DMS53 treated with DMSO at 0.1 percent for 48 hours (cell line): ENCODE data around the gene PSMA5.
"Not testable (repeated sequence)": the region's sequence is repeated elsewhere in the genome, so short reads cannot be mapped to it uniquely, and the experiment has no call there.

Experiments
- DNase-seq: peaks from one replicate; lab custom pipeline; 2025; ENCODE audit not compliant: unreplicated experiment; lab: John Stamatoyannopoulos, UW

The PSMA5 gene

DNA sequence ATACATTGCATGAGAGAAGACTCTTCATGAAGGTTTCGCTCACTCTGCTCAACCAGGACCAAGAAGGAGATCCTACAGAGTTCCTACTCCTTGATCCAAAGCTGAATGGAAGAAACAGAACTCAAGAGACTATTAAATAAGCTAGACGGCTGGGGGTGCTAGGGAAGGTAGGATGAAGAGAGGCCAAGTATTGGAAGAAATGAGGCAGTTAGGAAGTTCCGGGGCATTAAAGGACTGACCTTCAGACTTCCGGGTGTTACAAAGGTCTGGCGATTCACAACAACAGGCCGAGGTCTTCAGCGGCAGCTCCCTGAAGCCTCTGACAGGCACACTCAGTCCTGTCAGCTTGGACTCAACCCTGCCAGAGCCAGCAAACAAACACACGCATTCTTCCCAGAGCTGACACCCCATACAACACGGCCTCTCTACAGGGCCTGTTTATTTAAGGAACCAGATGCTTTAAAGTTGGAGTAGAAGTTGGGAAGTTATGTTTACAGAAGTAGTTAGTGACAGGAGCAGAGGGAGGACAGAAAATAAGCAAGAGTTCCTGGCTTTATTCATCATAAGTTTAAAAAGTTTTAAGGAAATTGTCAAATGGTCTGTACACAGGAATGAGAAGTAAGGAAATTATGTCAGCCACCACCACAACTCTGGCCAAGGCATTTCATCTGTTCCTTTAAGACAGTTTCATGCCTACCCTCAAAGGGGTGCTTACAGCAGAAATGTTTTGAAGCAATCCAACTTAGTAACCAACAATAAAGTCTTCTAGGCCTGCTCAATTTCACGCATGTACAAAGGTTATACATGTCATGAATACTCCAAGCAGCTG lies 33.2 kb downstream of the PSMA5 start:
- DNase-seq = peak; percentile 20

DNA sequence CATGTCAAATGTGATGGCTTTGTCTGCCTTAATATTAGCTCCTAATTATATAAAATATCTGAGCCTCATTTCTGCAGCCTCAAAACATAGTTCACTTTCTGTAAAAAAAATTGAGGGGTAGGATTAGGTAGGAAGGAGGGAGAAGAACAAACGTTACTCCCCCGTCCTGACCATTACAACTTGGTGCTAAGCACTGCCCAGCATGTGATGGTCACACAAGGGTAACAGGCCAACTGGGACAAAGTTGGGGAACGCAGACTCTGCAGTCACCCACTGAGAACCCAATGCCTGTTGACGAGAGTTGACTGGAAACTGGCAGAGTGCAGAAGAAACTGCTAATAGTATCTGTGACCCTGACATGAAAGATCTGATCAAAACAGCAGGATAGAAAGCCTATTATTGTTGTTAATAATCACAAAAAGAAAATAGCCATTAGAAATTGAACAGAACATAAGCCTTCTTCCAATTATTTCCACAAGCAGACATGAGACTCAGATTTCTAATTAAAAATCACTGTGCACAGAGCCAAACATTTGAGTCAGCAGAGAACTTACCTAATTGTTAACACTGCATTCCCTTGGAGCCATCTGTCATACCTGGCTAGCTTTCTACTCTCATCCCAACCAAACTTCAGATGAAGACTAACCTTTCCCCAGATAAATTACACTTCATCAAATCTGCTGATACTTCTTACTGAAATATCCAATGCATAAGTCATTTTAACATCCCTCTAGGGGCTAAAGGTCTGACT lies 34.0 kb downstream of the PSMA5 start:
- DNase-seq = no peak

DNA sequence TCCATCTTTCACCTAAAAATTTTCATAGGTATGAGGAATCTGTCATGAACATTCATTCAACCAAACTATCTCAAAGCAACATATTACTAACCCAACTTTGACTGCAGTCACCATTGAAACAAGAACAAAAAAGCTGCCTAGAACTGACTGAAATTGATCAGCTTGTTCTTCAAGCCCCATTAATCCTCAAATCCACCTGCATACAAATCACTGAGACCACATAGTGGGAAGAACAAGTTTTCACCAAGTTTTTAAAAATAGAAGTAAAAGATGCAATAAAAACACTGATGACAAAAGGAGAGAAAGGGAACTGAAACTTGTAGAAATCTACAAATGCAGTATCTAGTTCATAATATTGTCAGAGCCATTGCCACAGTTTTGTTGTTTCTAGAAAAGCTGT lies 34.6 kb downstream of the PSMA5 start:
- no peak for DNase-seq

DNA sequence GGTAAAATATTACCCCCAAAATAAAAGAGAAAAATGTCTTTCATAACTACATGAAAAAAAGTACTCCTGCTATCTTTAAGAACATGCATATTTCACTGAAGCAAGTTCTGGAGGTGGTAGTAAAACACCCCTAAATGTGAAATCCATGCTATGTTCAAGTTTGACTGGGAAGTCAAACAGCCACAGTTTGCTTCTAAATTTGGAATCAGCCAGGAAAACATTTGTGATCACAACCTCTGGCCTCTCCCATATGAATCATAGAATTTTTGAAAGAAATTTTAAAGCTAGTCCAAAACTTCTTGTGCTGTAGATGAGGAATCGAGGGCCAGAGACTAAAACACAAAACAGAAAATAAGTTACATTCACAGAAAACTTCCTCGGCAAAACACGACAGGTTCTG lies 35.1 kb downstream of the PSMA5 start:
- no peak for DNase-seq

DNA sequence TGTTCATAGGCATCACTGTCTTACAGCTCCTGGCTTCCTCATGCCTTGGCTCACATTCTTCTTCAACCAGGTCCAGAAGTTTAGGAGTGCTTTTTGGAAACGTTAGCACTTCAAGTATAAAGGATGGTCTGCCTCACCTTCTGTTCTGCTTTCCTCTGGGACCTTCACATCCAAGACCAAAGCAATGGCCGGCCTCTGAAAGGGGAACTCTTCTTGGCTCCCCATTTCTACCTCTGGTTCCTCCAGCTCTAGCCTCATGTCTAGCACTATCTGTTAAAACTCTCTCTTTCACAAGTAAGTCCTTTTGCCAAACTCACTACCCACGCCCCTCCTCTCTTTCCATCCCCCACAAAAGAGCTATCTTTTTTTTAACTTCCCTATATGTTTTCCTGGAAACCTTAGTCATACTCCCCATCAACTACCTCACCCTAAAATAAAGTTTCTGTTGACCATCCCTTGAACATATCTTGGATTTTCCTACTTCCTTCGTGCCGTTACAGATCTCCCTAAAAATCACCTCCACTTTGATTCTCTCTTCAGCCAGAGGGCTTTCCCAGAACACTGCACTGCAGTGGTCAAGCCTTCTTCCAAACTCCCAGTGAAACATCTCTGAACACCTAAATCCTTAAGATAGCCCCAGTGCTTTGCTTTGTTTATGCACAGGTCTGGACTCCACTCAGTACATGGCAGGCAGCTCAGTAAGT lies 36.5 kb downstream of the PSMA5 start:
- DNase-seq = no peak

DNA sequence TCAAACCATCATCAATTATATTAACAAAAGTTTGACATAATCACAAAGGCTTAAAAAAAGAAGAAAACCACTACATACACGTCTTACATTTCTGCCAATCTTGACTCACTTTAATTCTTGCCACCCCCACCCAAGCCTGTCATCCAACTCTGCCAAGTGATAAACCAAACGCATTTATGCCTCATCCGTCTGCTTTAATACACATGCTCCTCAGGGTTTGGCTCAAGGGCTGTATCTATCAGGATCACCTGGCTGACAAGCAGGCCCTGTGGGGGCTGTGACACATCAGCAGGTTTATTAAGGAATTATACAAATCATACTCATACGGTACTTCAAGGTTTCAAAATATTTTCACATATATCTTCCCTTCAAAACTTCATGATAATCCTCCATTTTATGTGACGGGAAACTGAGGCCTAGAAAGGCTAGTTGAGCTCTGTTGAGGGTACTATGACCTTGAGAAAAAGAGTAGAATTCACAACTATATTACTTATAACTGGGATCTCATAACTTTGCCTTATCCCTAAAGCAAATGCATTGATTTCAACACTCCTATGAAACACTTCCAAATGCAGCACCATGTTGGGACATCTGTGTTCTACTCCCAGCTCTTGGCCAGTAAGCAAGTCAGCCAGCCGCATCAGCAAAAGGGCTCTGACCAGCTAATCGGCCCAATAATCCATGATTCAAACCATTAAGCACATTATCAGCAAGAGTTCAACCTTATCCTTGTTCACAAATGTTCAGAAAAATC lies 37.2 kb downstream of the PSMA5 start:
- no peak for DNase-seq

DNA sequence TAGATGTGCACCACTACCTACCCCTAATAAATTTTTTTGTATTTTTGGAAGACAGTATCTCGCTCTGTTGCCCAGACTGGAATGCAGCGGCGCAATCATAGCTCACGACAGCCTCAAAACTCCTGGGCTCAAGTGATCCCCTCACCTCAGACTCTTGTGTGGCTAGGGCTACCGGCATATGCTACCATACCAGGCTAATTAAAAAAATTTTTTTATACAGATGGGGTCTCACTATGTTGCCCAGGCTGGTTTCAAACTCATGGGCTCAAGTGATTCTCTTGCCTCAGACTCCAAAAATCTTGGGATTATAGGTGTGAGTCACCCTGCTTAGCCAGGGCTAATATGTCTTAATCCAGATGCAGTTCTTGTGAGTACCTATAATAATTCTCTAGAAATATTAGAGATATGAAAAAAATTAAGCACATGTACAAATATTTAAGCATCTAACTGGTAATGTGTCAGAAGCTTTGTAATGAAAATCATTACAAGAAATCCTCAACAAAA lies 38.0 kb downstream of the PSMA5 start:
- DNase-seq = no peak

DNA sequence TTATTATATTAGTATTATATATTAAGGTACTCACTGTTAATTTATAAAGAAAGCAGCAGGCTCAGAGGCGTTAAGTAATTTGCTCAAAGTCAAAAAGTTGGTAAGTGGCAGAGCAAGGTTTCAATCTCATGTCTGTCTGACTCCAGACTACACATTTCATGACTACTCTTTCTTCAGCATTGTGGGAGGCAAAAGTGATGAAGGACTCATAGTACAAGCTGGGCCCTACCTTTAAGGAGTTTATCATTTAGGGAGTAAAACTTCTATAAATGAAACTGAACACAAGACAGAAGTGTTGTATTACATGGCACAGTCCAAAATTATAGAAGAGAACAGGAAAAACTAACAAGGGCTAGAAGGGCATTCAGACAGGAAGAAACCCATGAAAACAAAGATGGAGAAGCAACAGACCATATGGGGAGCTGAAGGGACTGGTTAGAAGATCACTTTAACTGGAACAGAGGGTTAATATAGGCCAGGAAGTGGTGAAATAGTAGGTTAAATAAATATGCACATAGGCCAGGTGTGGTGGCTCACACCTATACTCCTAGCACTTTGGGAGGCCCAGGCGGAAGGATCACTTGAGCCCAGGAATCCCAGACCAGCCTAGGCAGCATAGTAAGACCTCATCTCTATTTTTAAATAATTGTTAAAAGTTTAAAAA lies 40.1 kb downstream of the PSMA5 start:
- DNase-seq = no peak

DNA sequence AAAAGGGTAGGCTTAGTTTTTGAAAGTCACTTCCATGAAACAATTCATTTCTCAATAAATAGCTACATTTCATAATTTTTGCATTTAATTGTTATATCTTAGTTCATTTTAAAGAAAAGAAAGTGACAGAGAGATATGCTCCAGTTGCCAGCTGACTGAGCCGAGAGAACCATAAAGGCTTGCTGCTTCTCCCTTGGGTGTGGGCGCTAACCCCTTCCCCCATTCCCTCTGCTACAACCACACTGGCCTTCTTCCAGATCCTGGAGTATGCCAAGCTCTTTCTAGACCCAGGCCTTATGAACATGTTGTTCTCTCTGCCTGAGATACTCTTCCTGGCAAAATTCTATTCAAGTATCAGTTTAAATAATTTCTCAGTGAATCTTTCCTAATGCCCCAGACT lies 40.8 kb downstream of the PSMA5 start:
- DNase-seq = no peak

DNA sequence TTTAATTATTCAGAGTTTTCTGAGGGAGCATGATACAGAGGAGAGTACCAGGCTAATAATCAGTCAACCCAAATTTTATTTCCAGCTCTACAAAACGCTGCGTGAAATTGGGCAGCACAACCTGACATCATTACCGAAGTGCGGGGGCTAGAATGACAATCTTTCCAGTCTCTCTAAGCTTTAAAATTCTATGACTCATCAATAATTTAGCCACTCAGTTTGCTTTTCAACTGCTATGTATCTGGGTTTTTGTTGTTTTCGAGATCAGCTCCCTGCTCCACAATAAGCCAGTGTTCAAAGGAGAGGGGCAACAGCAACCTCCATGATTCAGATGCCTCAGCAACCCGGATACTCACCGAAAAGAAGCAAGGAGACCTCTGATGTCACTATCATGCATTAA lies 42.4 kb downstream of the PSMA5 start:
- DNase-seq = no peak

DNA sequence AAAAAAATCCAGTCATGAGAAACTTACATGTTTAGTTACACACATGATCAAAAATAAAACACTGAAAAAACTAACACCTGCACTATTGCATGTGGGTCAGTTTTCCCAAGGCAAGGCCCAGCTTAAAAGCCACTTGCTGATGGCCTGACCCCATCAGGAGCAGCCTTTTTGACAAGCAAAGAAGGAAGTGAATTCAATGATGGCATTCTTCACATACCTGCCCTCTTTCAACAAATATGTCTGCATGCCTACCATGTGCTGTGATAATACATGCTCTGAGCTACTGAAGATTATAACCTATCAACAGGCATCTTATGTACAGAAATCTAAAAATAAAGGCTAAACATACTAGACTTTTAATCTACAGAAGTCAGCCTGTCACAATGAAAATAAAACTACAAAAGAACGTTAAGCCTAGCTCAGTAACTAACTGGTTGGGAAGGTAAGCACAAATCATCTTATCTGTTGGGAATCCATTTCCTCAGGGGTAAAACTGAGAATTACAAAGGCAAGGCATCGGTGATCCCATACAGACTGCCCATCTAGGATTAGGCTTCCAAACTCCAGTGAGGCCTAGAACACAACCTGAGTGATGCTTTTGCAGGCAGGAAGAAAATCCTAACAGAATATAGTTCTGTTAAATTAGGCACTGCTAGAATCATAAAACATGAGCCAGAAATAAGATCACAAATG lies 43.0 kb downstream of the PSMA5 start:
- DNase-seq = no peak

DNA sequence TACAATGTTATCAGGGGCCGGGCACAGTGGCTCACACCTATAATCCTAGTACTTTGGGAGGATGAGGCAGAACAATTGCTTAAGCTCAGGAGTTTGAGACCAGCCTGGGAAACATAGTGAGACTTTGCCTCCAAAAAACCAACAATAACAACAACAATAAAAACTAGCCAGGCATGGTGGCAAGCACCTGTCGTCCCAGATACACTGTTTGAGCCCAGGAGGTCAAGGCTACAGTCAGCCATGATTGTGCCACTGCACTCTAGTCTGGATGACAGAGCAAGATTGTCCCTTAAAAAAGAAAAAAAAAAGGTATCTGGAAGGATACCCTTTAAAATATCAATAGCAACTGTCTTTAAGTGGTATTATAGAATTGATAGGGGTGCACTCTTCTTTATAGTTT lies 44.7 kb downstream of the PSMA5 start:
- no peak for DNase-seq

DNA sequence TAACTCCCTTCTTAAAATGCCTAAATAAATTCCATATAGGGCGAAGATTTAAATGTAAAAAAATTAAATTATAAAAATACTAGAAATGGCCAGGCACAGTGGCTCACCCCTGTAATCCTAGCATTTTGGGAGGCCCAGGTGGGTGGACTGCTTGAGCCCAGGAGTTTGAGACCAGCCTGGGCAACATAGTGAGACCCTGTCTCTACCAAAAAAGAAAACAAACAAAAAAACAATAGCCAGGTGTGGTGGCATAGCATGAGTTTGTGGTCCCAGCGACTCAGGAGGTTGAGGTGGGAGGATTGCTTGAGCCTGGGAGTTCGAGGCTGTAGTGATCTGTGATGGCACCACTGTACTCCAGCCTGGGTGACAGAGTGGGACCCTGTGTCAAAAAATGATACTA lies 46.3 kb downstream of the PSMA5 start:
- no peak for DNase-seq

DNA sequence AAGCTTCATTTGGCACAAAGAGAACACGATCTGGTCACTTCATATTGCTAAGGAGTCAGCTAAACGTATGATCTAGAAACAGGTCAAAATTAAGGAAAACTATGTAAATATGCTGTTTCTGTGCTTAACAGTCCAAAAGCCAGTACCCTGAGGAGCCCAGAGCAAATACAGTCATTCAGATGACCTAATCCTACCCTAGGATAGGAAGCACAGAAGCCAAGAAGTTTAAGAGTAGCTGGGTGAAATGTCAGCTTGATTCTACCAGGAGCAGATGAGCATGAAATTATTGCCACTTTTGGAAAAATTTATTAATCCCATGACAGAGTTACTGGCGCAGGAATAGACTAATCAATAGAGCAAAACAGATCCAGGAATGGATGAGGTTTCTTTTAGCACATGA lies 46.8 kb downstream of the PSMA5 start:
- DNase-seq = no peak

DNA sequence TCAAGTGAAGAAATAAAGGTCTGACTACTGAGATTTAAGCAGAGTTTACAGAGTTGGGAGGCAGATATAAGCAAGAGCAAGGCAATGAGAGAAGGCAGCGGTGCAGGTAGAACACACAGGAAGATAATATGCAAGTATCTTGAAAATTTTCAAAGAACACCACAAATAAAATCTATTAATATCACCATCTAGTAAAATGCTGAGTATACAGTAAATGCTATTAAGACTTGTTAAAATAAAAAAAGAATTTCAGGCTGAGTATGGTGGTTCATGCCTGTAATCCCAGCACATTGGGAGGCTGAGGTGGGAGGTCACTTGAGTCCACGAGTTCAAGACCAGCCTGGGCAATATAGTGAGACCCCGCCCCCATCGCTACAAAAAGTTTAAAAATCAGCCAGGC lies 48.5 kb downstream of the PSMA5 start:
- DNase-seq = no peak

DNA sequence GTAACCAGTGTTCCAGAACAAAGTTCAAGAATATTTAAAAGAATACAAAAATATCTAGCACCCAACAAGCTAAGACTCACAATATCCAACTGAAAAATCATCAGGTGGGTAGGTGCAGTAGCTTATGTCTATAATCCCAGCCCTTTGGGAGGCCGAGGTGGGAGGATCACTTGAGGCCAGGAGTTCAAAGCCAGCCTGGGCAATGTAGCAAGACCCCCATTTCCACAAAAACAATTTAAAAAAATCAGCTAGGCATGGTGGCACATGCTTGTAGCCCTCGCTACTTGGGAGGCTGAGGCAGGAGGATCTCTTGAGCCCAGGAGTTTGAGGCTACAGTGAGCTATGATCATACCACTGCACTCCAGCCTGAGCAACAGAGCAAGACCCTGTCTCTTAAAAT lies 52.6 kb downstream of the PSMA5 start:
- not testable (repeated sequence) for DNase-seq

DNA sequence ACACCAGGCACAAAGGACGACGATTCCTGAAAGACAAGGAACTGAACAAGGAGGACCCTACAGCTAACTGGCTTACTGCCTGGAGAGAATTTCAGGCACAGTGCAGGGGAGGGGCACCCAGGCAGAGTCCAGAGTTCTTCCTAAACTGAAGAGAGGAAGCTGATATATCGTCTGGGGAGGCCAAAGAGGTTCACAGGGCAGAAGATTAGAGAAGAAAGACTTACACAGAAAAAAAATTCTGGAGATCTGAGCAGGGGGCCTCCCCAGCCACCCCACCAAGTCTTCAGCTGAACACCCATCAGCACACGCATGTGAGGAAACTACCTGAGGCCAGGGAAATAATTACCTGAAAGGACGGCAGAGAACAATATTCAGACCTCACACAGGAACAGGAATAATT lies 53.1 kb downstream of the PSMA5 start:
- DNase-seq = no peak

DNA sequence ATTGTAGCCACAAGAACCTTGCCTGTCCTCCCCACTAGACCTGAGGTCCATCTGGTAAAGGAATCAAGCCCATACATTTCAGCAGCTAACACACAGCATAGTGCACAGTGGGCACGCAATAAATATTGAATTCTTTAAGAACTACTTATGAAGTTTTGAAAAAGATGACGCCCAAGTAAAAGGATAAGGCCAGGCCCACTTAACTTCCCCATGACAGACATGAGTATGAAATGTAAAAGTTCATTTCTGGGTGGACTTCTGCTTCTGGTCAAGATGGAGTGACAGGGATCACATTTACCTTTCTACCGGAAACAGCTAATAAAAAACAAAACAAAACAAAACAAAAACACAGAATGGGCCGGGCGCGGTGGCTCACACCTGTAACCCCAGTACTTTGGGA lies 54.0 kb downstream of the PSMA5 start:
- DNase-seq = no peak

DNA sequence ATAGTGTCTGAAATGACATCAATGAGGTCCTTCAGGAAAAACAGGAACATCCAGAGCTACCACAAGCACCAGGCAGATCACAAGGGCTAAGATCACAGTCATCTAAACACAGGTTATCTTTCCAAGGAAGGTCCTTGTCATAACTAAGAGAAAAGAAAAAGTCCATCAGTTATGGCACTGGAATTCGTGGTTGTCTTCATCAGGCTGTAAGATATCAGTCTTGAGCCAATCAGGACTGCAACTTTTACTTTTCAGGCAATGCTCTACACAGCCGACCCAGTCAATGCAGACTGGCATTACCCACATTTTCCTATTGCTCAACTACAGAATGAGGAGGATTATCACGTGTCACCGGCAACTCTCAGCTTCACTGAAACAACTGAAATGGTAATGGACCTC lies 54.9 kb downstream of the PSMA5 start:
- no peak for DNase-seq
